DMS79 (cell line): ENCODE measurements around the gene PSD2.

Experiments used
- DNase-seq: peaks from one replicate; lab custom pipeline; 2025; lab: John Stamatoyannopoulos, UW

PSD2 gene

GRCh38 chr5:139837711-139838380 lies 42.2 kb downstream of the PSD2 start:
- DNase-seq, result no peak

DNA sequence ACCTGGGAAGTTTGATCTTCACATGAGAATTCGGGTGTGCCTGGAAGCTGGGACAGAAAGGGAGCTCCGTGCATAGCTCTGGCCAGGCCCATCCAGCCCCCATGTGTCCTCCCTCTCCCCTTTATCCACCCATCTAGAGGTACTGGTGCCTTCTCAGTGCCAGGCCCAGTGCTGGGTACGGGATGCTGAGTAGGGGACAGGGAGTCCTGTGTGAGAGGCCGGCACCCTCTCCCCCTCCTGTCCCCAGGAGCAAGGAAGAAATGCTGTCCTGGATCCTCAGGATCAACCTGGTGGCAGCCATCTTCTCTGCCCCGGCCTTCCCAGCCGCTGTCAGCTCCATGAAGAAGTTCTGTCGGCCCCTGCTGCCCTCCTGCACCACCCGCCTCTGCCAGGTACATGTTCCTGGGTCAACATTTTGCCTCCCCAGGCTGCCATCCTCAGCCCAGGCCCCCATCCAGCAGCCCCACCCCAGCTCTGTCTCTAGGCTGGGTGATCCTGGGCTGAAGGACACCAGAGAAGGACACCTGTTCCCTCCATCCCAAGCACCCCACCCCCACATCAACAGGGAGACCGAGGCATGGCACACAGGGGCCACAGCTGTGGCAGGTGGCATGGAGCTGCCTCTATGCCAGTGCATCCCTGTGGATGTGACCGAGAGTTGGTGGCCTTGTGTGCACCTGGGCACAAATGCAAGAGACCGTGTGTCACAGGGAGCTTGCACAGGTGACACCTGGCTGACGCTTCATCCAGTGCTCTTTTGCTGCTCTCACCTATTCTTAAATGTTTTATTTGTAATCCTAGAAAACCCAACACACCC lies 43.0 kb downstream of the PSD2 start:
- no peak for DNase-seq

DNA sequence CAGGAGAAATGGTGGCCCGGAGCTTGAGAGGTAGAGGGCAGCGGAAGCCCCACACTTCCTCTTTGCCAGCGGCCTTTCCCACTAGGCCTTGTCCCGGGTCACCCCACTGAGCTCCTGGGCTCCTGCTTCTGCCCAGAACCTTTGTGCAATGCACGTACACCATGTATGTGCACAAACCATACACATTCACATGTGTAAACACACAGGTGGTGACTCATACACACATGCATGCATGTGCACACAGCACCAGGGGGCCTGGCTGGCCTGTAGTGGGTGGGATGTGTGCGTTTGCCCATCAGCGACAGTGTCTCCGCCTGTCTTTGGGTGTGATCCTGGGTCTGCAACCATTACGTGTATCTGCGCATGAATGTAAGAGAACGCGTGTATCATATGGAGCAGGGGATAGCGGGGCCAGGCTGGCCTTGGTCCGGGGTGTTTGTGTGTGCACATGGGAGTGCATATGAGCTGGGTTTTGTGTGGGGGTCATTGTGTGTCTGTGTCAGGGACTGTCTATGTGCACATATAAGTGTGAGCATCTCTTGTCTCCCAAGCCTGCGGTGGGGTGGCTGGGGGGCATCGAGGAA lies 43.7 kb downstream of the PSD2 start:
- no peak for DNase-seq

DNA sequence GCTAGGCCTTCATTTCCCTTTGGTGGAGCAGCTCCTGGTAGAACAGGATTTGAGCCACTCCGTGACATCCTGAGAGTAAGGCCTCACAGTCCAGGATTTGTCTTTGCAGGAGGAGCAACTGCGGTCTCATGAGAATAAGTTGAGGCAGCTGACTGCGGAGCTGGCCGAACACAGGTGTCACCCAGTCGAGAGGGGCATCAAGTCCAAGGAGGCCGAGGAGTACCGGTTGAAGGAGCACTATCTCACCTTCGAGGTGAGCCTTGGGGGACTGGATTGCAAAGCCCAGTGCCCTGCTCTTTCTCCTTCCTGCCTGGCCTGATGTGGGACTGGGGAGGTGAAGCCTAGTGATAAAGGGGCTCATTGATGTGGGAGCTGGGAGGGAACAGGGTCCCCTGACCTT lies 44.3 kb downstream of the PSD2 start:
- DNase-seq, result no peak

GRCh38 chr5:139841549-139841948 lies 45.9 kb downstream of the PSD2 start:
- DNase-seq, result no peak

- DNase-seq, result no peak
Observed at GRCh38 chr5:139842321-139842720, 46.7 kb downstream of the PSD2 start.

DNA sequence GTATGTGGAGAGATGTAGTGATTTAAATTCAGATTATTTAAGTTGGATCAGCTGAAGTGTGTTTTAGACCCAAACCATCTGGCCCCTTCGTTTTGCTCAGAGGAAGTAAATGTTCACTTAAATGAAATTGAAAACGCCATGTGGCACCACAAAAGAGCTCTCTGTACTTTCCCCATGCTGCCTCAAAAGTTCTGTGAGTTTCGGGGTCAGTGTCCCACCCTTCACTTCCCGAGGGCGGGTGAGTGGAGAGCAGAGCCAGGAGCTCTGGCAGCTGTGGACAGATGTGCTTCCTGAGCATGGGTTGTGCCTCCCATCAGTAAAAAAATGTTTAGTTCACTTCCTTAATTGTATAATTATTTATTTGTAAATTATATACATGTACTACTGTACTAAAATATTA lies 48.4 kb downstream of the PSD2 start:
- DNase-seq, result no peak

- DNase-seq, result no peak
Observed at GRCh38 chr5:139844472-139845145, 49.0 kb downstream of the PSD2 start.

GRCh38 chr5:139845846-139846681 lies 50.5 kb downstream of the PSD2 start:
- DNase-seq, result no peak

- no peak for DNase-seq
Observed at GRCh38 chr5:139847091-139847490, 51.5 kb downstream of the PSD2 start.

GRCh38 chr5:139847790-139848507 lies 52.3 kb downstream of the PSD2 start:
- DNase-seq, result no peak

DNA sequence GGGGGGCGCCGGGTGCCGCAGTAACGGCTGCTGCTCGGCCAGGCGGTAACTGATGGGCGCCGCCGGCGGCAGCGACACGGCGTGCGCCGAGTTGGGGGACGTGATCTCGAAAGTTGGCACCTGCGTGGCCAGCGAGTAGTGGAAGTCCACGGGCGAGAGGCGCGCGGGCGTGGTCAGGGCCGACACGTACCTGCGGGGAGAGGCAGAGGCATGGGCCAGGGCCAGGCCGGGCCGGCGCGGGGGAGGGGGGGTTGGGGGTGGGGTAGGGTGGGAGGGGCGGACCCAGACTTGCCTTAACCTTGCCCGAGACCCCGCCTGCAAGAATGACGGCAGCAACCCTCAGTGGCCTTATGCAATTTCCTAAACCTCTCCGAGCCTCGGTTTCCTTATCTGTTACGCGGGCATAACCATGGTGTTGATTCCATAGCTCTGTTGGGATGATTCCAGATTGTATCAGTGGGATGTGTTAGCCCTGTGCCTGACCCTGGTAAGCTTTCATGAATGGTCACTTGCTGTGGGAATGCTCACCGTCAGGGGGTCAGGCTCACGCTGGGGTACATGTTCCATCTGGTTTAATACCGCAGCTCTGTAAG lies 53.0 kb downstream of the PSD2 start:
- DNase-seq, result no peak

GRCh38 chr5:139849501-139849900 lies 53.9 kb downstream of the PSD2 start:
- DNase-seq, result no peak

DNA sequence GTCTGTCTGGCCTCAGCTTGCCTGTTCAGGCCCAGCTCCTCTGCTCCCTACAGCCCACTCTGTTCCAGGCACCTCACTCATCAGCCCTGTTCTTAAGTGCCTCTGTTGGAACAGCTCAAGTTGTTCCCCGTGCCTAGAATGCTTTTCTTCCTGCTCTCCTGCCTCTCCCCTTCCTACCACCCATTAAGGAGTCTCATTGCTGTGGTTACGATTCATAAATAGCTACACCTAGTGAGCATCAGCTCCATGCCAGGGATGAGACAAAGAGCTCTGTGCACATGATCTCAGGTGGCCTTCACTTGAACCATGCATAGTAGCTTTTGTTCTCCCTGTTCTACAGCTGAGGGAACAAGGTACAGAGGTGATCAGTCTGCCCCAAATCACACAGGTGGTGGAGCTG lies 54.3 kb downstream of the PSD2 start:
- DNase-seq, result no peak

- no peak for DNase-seq
Observed at GRCh38 chr5:139850423-139851016, 54.9 kb downstream of the PSD2 start.

GRCh38 chr5:139851558-139851957 lies 56.0 kb downstream of the PSD2 start:
- no peak for DNase-seq

- no peak for DNase-seq
Observed at GRCh38 chr5:139852696-139853095, 57.1 kb downstream of the PSD2 start.

GRCh38 chr5:139854029-139854605 lies 58.5 kb downstream of the PSD2 start:
- no peak for DNase-seq

DNA sequence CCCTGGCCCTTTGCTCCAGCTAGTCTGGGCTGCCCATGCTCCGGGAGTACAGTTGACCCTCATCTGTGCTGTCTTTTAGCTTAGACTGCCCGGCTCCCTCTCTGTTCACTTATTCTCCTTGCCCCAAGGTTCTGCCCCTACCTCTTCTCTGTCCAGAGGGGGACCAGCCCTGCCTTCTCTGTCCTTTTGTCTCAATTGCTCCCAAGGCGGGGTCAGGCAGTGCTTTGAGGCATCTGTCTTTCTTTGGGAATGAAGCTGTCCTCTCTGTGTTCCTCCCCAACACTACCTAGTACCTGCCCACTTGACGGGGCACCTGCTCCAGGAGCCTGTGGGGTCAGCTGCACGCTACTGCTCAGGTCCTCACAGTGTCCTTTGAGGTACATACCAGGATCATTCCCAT lies 59.3 kb downstream of the PSD2 start:
- DNase-seq, result no peak

- DNase-seq, result no peak
Observed at GRCh38 chr5:139855451-139855850, 59.8 kb downstream of the PSD2 start.
